HG03457 (cell line): Measurements from ENCODE around the gene EIF5A2.
"Not testable (repeated sequence)": the region's sequence is repeated elsewhere in the genome, so short reads cannot be mapped to it uniquely, and the experiment has no call there.

ENCODE experiments used
- ATAC-seq: cut with Tn5 transposase; IDR thresholded peaks from one replicate; pipeline ENCODE4 v1.9.1; 2021; ENCODE audit warnings: moderate number of reproducible peaks; ENCODE audit not compliant: unreplicated experiment

EIF5A2 gene

DNA sequence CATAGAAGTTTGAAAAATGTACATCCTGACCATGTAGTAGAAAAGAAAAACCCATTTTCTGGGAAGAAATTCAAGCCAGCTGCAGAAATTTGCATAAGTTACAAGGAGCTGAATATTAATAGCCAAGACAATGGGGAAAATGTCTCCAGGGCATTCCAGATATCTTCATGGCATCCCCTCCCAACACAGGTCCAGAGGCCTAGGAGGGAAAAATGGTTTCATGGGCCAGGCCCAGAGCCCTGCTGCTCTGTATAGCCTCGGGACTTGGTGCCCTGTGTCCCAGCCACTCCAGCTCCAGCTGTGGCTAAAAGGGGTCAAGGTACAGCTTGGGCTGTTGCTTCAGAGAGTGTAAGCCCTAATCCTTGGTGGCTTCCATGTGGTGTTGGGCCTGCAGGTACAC is 11.2 kb downstream of the EIF5A2 start:
- ATAC-seq: not testable (repeated sequence)

DNA sequence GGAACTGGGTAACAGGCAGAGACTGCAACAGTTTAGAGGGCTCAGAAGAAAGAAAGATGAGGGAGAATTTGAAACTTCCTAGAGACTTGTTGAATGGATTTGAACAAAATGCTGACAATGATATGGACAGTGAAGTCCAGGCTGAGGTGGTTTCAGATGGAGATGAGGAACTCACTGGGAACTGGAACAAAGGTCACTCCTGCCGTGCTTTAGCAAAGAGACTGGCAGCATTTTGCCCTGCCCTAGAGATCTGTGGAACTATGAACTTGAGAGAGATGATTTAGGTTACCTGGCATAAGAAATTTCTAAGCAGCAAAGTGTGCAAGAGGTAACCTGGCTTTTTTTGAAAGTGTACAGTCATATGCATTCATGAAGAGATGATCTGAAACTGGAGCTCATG is 11.7 kb downstream of the EIF5A2 start:
- no peak for ATAC-seq

DNA sequence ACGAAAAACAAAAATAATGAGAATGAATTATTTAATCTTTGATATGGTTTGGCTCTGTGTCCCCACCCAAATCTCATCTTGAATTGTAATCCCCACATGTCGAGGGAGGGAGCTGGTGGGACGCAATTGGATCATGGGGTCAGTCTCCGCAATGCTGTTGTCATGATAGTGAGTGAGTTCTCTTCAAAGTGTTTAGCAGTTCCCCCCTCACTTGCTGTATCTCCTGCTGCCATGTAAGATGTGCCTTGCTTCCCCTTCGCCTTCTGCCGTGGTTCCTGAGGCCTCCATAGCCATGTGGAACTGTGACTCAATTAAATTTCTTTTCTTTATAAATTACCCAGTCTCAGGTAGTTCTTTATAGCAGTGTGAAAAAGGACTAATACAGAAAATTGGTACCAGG is 12.1 kb downstream of the EIF5A2 start:
- ATAC-seq: not testable (repeated sequence)

DNA sequence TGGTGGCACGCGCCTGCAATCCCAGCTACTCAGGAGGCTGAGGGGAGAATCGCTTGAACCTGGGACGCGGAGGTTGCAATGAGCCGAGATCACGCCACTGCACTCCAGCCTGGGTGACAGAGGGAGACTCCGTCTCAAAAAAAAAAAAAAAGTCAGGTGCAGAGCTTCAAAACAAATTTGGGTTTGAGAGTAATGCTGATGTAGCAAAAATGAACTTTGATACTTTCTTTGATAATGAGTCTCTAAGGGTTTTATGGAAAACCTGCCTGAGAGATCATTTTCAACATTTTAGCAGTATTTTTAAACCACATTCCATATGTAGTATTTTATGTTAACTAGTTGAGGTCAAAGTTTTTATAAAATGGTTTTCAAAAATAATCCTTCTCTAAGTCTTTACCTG is 14.5 kb downstream of the EIF5A2 start:
- ATAC-seq: no peak

DNA sequence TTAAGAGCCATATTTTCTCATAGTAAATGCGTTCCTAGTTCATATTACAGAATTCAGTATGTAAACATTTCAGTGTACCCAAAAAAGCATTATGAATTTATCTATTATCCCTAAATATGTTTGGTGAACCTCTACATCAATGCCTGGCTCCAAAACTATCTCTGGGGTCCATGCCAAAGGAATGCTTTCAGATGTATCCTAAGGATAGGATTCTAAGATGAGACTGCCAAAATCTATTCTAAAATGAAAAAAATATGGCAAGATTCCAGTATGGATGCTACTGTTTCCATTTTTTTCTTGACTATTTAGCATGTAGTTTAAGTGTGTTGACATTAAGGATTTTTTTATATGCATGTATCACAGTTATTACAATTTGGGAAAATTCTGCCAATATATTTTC is 18.8 kb downstream of the EIF5A2 start:
- no peak for ATAC-seq

DNA sequence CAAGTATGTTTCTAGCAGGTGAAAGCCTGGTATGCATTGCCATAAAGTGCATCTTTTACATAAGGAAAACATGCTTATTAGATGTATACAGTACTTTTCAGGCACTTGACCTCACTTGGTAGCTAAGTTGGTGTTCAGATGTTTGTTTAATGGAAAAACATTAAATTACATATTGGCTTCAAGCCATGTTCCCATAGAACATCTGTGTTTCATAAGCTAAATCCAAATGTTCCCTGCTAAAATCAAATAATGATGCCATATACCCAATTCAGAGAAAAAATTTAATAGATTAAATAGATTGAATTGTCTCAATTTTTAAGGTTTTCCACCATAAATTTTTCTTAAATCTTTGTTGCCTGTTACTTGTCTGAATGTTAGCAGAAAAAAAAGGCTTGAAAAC is 19.3 kb downstream of the EIF5A2 start:
- no peak for ATAC-seq

DNA sequence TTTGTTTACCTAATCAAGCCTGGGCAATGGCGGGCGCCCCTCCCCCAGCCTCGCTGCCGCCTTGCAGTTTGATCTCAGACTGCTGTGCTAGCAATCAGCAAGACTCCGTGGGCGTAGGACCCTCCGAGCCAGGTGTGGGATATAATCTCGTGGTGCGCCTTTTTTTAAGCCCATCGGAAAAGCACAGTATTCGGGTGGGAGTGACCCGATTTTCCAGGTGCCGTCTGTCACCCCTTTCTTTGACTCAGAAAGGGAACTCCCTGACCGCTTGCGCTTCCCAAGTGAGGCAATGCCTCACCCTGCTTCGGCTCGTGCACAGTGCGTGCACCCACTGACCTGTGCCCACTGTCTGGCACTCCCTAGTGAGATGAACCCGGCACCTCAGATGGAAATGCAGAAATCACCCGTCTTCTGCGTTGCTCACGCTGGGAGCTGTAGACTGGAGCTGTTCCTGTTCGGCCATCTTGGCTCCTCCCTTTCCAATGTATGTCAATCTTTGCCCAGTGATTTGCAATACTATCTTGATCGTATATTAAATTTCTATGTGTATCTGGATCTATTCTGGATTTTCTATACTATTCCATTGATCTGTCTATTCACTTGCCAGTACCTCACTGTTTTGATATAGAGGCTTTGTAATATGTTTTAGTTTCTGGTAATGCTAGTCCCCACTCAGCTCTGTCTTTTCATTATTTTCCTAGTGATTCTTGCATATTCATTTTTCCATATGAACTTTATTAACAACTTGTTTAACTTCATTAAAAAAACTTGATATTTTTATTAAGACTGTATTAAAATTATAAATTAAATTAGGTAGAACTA is 24.1 kb downstream of the EIF5A2 start:
- ATAC-seq: not testable (repeated sequence)

DNA sequence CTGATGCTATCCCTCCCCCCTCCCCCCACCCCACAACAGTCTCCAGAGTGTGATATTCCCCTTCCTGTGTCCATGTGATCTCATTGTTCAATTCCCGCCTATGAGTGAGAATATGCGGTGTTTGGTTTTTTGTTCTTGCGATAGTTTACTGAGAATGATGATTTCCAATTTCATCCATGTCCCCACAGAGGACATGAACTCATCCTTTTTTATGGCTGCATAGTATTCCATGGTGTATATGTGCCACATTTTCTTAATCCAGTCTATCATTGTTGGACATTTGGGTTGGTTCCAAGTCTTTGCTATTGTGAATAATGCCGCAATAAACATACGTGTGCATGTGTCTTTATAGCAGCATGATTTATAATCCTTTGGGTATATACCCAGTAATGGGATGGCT is 29.7 kb downstream of the EIF5A2 start:
- not testable (repeated sequence) for ATAC-seq

DNA sequence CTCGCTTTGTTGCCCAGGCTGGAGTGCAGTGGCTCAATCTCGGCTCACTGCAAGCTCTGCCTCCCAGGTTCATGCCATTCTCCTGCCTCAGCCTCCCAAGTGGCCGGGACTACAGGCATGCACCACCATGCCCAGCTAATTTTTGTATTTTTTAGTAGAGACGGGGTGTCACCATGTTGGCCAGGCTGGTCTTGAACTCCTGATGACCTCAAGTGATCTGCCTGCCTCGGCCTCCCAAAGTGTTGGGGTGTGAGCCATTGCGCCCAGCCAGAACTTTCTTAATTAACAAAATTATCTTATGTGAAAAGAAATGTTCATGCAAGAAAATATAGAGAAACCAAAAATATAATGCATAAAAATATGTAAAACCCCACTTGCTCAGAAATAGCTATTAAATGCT is 31.1 kb downstream of the EIF5A2 start:
- not testable (repeated sequence) for ATAC-seq

DNA sequence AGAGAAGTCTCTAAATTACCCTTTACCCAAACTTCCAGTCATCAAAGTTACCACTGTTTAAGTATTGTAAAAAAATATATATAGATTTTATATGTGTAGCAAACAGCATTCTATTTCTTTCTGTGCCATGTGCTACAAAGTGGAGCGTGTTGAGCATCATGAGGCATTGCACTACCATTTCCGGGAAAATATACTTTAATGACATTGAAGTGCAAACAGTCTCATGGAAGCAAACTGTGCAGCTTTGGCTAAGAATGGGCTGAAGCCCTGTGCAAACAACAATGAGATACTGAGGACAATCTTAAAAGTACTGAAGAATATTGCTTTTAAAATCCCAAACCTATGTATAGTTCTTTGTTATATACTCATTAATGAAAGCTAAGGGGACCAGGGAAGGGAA is 31.9 kb downstream of the EIF5A2 start:
- ATAC-seq: no peak

DNA sequence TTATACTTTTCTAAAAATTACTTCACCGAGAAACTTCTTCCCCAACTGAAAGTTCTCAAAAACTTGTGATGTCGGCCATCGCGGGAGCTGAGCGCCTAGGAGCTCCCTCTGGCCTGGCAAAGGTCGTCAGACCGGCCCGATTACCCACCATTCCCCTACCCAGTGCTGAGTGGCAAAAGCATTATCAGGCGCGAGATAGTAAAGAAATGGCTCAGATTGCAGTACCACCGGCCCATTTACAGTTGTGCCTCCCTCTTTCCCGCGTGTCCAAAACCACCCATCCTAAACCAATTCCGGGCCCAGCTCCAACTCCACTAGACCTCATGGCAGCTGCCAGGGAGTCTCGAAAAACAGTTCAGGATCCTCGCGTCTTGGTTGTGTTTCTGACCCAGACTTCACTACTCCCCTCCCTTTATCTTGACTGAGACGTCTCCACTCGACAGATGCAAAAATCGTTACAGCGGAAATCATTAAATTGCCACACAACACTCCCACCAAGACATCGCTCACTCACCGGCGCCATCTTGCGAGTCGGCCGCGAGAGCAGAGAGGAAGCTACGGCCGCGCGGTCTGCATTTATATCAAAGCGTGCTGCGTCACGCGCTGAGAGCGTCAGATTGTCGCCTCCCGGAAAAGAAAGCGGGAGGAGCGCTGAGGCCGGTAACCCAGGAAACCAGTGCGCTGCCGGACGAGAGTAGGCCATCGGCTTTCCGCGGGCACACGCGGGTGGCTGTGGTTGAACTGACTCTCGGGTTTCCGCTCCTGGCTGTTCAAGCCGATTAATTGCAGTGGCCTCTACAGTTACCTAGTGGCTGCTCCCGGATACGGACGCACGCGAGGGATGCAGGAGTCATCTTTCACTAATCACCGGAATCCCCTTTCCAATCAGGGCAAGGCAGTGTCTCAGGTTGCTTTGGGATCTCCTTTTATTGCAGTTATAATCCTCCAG is 38.5 kb downstream of the EIF5A2 start, which contains the start of gene RPL22L1:
Gene RPL22L1, minus strand, starts transcription at position 551 of the 949 bp plus-strand sequence. Its CDS starts 28 bp downstream, at position 523.
- ATAC-seq: peak; percentile 97

DNA sequence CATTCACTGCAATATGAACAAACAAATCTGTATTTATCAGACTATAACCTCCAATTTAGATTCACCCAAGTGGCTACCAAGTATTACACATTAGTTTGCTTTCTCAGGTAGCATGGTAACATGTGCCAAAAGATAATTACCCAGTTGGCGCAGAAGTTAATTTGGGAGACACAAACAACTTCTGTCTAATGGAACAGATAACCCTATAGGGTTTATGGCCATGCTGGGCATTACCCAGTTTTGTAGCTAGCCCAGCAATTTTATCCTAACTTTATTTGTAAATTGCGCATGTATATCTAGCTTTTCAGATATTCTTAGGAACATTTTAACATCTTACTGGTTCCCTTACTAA is 39.2 kb downstream of the EIF5A2 start:
- no peak for ATAC-seq

DNA sequence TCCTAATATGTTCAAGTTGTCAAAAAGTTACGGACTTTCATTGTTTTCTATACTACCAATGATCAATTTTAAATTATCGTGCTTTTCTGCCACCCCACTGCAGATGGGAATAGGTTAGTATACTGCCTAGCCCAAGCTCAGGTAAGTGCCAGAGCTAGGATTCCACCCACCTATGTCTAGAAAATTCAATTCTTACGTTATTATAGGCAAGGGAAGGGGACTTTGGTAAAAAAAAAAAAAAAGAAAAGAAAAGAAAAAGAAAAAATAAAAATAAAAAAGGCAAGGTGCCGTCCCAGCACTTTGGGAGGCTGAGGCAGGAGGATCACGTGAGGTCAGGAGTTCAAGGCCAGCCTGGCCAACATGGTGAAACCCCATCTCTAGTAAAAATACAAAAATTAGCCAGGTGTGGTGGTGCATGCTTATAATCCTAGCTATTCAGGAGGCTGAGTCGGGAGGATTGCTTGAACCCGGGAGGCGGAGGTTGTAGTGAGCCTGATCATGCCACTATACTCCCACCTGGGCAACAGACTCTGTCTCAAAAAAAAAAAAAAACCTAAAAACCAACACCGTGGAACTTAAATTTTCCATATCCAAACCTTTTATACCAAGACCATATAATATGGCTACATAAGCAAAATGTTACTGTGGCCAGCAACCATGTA is 39.7 kb downstream of the EIF5A2 start:
- no peak for ATAC-seq

DNA sequence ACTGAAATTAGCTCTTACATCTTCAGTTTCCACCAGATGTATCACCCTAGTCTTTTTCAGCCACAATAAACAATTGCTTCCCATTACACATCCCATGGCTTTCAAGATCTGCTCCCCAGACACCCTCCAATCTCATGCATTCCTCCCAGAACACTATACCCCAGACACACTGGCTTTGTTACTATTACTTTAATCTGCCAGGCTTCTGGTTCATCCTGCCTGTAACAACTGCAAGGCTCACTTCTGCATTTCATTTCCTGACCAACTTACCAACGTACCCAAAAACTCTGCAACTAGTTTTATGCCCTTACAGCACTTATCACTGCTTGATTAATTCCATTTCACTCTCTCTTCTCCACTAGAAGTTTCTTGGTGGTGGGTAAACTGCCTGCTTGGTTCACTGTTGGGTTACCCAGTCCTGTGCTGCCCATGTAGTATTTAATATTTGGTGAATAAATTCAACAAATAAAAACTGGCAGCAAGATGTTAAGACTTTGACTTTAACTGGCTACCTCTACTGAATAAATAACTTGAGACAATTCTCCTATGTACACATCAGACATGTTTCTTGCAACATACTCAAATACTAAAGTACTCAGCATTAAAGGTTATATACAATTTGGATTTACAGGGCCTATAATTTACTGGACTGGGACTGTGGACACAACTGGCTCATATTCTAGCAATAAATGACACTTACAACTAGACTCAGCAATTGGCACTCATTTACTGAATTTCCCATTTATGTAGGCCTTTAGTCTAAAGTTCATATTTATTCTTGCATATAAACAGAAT is 41.1 kb downstream of the EIF5A2 start:
- no peak for ATAC-seq

DNA sequence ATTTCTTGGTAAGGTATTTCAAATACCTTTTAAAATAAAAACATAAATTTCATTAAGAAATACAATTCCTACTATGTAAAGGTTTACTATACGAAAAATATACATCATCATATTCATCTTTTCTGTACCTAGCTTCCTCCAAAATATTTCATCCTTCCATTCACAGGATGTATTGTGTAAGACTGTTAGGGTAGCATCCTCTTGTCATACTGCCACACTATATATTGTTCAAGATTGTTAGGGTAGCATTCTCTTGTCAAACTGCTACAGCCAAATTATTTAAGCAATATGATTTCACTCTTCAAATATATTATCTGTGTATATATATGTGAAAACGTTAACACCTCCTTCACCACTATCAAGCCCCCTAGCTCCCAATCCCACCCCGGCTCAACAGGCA is 41.9 kb downstream of the EIF5A2 start:
- ATAC-seq: no peak

DNA sequence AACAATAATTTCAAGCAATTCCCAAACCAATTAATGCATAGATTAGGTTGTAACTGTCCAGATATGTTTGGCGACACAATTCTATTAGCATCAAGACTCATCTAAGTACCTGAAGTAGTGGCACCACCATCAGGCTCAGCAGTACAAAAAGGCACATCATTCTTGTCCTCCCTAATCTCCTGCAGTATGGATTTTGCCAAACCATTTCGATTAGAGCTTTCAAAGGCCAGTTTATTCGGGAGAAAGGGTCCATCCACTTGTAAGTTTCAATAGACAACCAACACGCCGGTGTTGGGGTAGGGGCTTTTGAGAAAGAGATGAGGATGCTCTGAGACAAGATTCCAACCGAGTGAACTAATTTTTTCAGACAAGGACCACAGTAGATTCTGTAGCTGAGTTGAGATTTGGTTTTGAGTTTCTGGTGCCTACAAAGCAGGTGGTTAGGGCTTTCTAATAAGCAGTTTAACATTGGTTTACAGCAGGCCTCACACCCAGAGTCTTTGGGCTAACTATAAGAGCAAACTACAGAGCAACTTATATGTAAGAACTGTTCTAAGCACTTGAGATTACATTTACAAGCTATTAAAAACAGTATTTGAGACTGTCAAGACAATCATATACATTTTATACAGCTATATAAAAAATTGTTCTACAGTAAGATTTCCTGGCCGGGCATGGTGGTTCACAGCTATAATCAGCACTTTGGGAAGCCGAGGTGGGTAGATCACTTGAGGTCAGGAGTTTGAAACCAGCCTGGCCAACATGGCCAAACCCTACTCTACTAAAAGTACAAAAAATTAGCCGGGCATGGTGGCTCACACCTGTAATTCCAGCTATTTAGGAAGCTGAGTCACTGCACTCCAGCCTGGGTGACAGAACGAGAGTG is 43.0 kb downstream of the EIF5A2 start:
- ATAC-seq: no peak

DNA sequence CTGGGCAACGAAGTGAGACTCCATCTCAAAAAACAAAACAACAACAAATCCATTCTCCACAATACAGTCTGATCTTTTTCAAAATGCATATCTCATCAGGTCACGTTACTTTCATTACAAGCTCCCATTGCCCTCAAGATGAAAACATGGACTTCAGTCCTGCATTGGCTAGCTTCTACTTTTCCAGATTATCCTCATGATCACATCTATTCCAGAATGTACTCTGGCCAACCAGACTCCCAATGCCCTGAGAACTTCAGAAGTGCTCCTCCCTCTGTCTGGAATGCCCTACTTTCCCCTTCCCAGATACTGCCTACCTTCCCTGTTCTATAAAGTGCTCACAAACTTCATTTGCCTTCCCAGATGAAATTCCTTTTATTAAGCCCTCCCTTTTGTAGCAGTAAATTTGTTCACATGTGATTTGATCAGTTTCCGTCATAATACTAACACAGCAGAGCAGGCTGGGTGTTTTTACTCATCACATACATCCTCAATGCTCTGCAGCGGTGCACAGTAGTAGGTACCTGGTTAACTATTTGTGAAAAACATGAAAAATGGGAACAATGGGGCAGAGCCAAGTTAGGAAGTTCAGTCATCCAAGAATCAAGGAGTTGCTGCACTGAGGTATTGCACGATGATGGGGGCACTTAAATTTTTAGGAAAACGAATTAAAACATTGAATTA is 43.8 kb downstream of the EIF5A2 start:
- no peak for ATAC-seq

DNA sequence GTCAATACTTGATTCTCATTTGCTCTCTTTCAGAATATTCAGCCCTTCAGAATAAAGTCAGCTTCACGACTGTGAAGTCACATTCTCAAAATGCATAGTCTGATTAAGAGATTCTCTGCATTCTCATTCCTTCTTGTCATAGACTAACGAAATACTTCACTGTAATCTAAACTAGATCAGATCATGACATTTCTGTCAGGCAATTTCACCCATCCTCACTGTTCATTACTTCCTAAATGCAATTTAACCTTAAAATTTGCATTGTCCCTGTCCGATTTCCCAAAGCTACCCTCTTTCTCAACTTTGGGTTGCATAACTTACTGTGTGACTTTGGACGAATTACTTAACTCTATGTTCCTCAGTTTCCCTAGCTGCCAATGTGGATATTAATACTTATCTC is 44.6 kb downstream of the EIF5A2 start:
- no peak for ATAC-seq
